AG20443 (cell line): ENCODE data around the gene NTSR1.
A peak's percentile ranks its signal among the peaks of the same experiment; 100 is the strongest.

Experiments used
- DNase-seq: peaks from one replicate; pipeline ENCODE4 v3.0.0; 2012; ENCODE audit warnings: low spot score, mixed read lengths

NTSR1 gene

GRCh38 chr20:62708591-62709536 is at the start of gene NTSR1:
TSS of gene NTSR1 (plus strand) at chr20:62708836. CDS start at chr20:62709208, 372 bp downstream.
- no peak for DNase-seq

- no peak for DNase-seq
These were observed 49.0 kb upstream of the NTSR1 start for GRCh38 chr20:62659488-62660239.

GRCh38 chr20:62660240-62660615 is 48.4 kb upstream of the NTSR1 start:
- DNase-seq: no peak

GRCh38 chr20:62660768-62661167 is 47.9 kb upstream of the NTSR1 start:
- DNase-seq: no peak

GRCh38 chr20:62661647-62662046 is 47.0 kb upstream of the NTSR1 start:
- no peak for DNase-seq

- peak; percentile 88 for DNase-seq
These were observed 46.2 kb upstream of the NTSR1 start for GRCh38 chr20:62662422-62662821.

GRCh38 chr20:62663145-62664018 is 45.3 kb upstream of the NTSR1 start:
- no peak for DNase-seq

- DNase-seq: no peak
These were observed 44.3 kb upstream of the NTSR1 start for GRCh38 chr20:62664019-62664971.

- DNase-seq: no peak
These were observed 43.4 kb upstream of the NTSR1 start for GRCh38 chr20:62665153-62665754.

GRCh38 chr20:62665826-62666735 is 42.6 kb upstream of the NTSR1 start:
- DNase-seq: no peak

- DNase-seq: no peak
These were observed 41.7 kb upstream of the NTSR1 start for GRCh38 chr20:62666736-62667529.

GRCh38 chr20:62667530-62668440 is 40.9 kb upstream of the NTSR1 start:
- no peak for DNase-seq

- DNase-seq: peak; percentile 94
These were observed 40.1 kb upstream of the NTSR1 start for GRCh38 chr20:62668441-62669027.

- DNase-seq: no peak
These were observed 39.4 kb upstream of the NTSR1 start for GRCh38 chr20:62669249-62669648.

- DNase-seq: no peak
These were observed 38.5 kb upstream of the NTSR1 start for GRCh38 chr20:62670156-62670555.

GRCh38 chr20:62670998-62671397 is 37.6 kb upstream of the NTSR1 start:
- DNase-seq: no peak

- no peak for DNase-seq
These were observed 36.9 kb upstream of the NTSR1 start for GRCh38 chr20:62671765-62672164.
